BLaER1 (cell line): ENCODE results near the gene CLEC3B.
"Not testable (repeated sequence)": the region's sequence is repeated elsewhere in the genome, so short reads cannot be mapped to it uniquely, and the experiment has no call there.

ENCODE experiments used
- H3K27ac ChIP-seq: shearing (Covaris generic); formaldehyde crosslinking; 2 replicates; pipeline ENCODE4 v1.8.1; 2022
- H3K27me3 ChIP-seq: shearing (Covaris generic); formaldehyde crosslinking; 2 replicates; pipeline ENCODE4 v1.8.1; 2022
- H3K36me3 ChIP-seq: shearing (Covaris generic); formaldehyde crosslinking; 2 replicates; pipeline ENCODE4 v1.8.1; 2022
- H3K4me1 ChIP-seq: shearing (Covaris generic); formaldehyde crosslinking; 2 replicates; pipeline ENCODE4 v1.8.1; 2022
- H3K4me2 ChIP-seq: shearing (Covaris generic); formaldehyde crosslinking; 2 replicates; pipeline ENCODE4 v1.8.1; 2022
- H3K4me3 ChIP-seq: shearing (Covaris generic); formaldehyde crosslinking; 2 replicates; pipeline ENCODE4 v1.8.1; 2022
- H3K9ac ChIP-seq: shearing (Covaris generic); formaldehyde crosslinking; 2 replicates; pipeline ENCODE4 v1.8.1; 2022
- H3K9me3 ChIP-seq: shearing (Covaris generic); formaldehyde crosslinking; 2 replicates; pipeline ENCODE4 v1.8.1; 2022
- H4K20me1 ChIP-seq: shearing (Covaris generic); formaldehyde crosslinking; 2 replicates; pipeline ENCODE4 v1.8.1; 2022
- Cebpa-rat ChIP-seq: shearing (Covaris generic); IDR thresholded peaks from 2 replicates; pipeline ENCODE4 v1.8.1; 2022

Gene CLEC3B

DNA sequence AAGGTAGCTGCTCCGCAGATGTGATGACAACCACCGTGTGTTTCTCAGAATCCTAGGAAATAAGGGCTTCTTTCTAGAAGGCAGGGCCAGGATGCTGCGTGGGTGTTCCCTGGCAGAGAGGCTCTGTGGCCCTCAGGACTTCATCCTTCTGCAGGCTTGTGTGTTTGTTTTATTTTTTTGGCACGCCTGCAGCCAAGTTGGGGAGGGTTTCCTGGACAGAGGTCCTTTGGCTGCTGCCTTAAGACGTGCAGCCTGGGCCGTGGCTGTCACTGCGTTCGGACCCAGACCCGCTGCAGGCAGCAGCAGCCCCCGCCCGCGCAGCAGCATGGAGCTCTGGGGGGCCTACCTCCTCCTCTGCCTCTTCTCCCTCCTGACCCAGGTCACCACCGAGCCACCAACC is at the start of gene CLEC3B:
Gene CLEC3B (plus strand): TSS at position 266 of the 400 bp plus-strand sequence. CDS start 60 bp downstream, at position 326.
- Histone ChIP-seq H3K27ac (no peak within 1 kb of the TSS), H3K4me1 (peaks cover 11% of the 10 kb centered on the region)

GRCh38 chr3:44981220-44981619 is 44.9 kb upstream of the CLEC3B start:
- H3K9ac ChIP-seq: no peak overlapping the region
- no peaks in the 10 kb centered on the region for H3K9me3 ChIP-seq
- no peak overlapping the region for H3K4me3 ChIP-seq
- H3K27me3 ChIP-seq: no peaks in the 10 kb centered on the region
- H3K4me1 ChIP-seq: peaks cover 41% of the 10 kb centered on the region
- no peak overlapping the region for H3K27ac ChIP-seq
- no peak for TF ChIP-seq Cebpa-rat
- H3K4me2 ChIP-seq: no peak overlapping the region
- peaks cover 79% of the 10 kb centered on the region for H4K20me1 ChIP-seq
- peaks cover 54% of the 10 kb centered on the region for H3K36me3 ChIP-seq

More for the DNA sequence above, at the start of gene CLEC3B:
- TF ChIP-seq Cebpa-rat: no peak
- Histone ChIP-seq H3K9ac (no peak within 1 kb of the TSS), H4K20me1 (no peaks in the 10 kb centered on the region), H3K27me3 (no peaks in the 10 kb centered on the region), H3K4me2 (no peak within 1 kb of the TSS), H3K9me3 (no peaks in the 10 kb centered on the region), H3K36me3 (no peaks in the 10 kb centered on the region), H3K4me3 (no peak within 1 kb of the TSS)

- Histone ChIP-seq H3K36me3 (peaks cover 59% of the 10 kb centered on the region), H4K20me1 (peaks cover 85% of the 10 kb centered on the region), H3K27me3 (no peaks in the 10 kb centered on the region), H3K4me2 (no peak overlapping the region), H3K4me1 (peaks cover 41% of the 10 kb centered on the region), H3K27ac (no peak overlapping the region), H3K9ac (no peak overlapping the region), H3K4me3 (no peak overlapping the region), H3K9me3 (no peaks in the 10 kb centered on the region)
- no peak for TF ChIP-seq Cebpa-rat
Observed at GRCh38 chr3:44981751-44982150, 44.4 kb upstream of the CLEC3B start.

- H3K27me3 ChIP-seq: no peaks in the 10 kb centered on the region
- no peak overlapping the region for H3K4me2 ChIP-seq
Observed at GRCh38 chr3:44982817-44983216, 43.3 kb upstream of the CLEC3B start.

GRCh38 chr3:44983484-44983941 is 42.6 kb upstream of the CLEC3B start:
- TF ChIP-seq Cebpa-rat: no peak
- Histone ChIP-seq H3K27me3 (no peaks in the 10 kb centered on the region), H3K9ac (no peak overlapping the region), H3K36me3 (peaks cover 58% of the 10 kb centered on the region), H3K27ac (no peak overlapping the region), H3K4me2 (no peak overlapping the region), H3K9me3 (no peaks in the 10 kb centered on the region), H3K4me3 (no peak overlapping the region), H4K20me1 (peaks cover 94% of the 10 kb centered on the region), H3K4me1 (peaks cover 25% of the 10 kb centered on the region)

More at GRCh38 chr3:44982817-44983216, 43.3 kb upstream of the CLEC3B start:
- H3K27ac ChIP-seq: no peak overlapping the region
- no peak overlapping the region for H3K9ac ChIP-seq
- TF ChIP-seq Cebpa-rat: no peak
- H3K4me3 ChIP-seq: no peak overlapping the region
- peaks cover 94% of the 10 kb centered on the region for H4K20me1 ChIP-seq
- no peaks in the 10 kb centered on the region for H3K9me3 ChIP-seq
- H3K4me1 ChIP-seq: peaks cover 30% of the 10 kb centered on the region
- peaks cover 59% of the 10 kb centered on the region for H3K36me3 ChIP-seq

GRCh38 chr3:44984335-44984734 is 41.8 kb upstream of the CLEC3B start:
- H3K27ac ChIP-seq: no peak overlapping the region
- H3K4me2 ChIP-seq: no peak overlapping the region
- peaks cover 60% of the 10 kb centered on the region for H3K36me3 ChIP-seq
- H3K9me3 ChIP-seq: no peaks in the 10 kb centered on the region
- H3K4me1 ChIP-seq: peaks cover 20% of the 10 kb centered on the region
- no peaks in the 10 kb centered on the region for H3K27me3 ChIP-seq
- no peak overlapping the region for H3K9ac ChIP-seq
- TF ChIP-seq Cebpa-rat: no peak
- H3K4me3 ChIP-seq: no peak overlapping the region
- H4K20me1 ChIP-seq: peaks cover 94% of the 10 kb centered on the region

- not testable (repeated sequence) for H3K27ac ChIP-seq, H3K4me2 ChIP-seq, H3K9ac ChIP-seq, H3K9me3 ChIP-seq, H3K4me1 ChIP-seq, H3K4me3 ChIP-seq, H3K27me3 ChIP-seq
- peaks cover 94% of the 10 kb centered on the region for H4K20me1 ChIP-seq
- peaks cover 73% of the 10 kb centered on the region for H3K36me3 ChIP-seq
Observed at GRCh38 chr3:44986330-44986729, 39.8 kb upstream of the CLEC3B start.

DNA sequence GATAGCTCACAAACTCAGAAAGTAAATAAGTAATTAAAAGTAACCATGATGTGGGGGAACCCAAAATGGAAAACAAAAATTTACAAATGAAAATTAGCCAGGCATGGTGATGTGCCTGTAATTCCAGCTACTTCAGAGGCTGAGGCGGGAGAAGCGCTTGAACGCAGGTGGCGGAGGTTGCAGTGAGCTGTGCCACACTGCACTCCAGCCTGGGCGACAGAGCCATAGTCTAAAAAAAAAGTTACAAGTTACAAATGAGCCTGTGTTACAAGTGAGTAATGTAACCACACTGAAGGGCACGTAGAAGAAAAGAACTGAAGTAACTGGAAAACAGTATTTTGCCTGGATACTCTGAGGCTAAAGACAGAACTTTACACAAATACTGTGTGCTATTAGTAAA is 38.8 kb upstream of the CLEC3B start:
- peaks cover 77% of the 10 kb centered on the region for H3K36me3 ChIP-seq
- H3K9ac ChIP-seq: no peak overlapping the region
- no peak for TF ChIP-seq Cebpa-rat

GRCh38 chr3:44988073-44988472 is 38.0 kb upstream of the CLEC3B start:
- no peak overlapping the region for H3K4me3 ChIP-seq
- H3K27ac ChIP-seq: no peak overlapping the region
- TF ChIP-seq Cebpa-rat: no peak
- H3K36me3 ChIP-seq: peaks cover 77% of the 10 kb centered on the region
- no peak overlapping the region for H3K4me2 ChIP-seq
- no peak overlapping the region for H3K9ac ChIP-seq
- H3K4me1 ChIP-seq: 0 out of 2 replicates have a peak, but pooled peaks cover 4% of the 10 kb centered on the region
- H4K20me1 ChIP-seq: peaks cover 85% of the 10 kb centered on the region
- no peaks in the 10 kb centered on the region for H3K9me3 ChIP-seq
- H3K27me3 ChIP-seq: no peaks in the 10 kb centered on the region

More for the DNA sequence above, 38.8 kb upstream of the CLEC3B start:
- Histone ChIP-seq H3K27me3 (no peaks in the 10 kb centered on the region), H3K4me2 (no peak overlapping the region), H4K20me1 (peaks cover 85% of the 10 kb centered on the region), H3K9me3 (no peaks in the 10 kb centered on the region), H3K27ac (no peak overlapping the region), H3K4me3 (no peak overlapping the region), H3K4me1 (0 out of 2 replicates have a peak, but pooled peaks cover 4% of the 10 kb centered on the region)

- 0 out of 2 replicates have a peak, but pooled peaks cover 2% of the 10 kb centered on the region for H3K4me1 ChIP-seq
- no peaks in the 10 kb centered on the region for H3K27me3 ChIP-seq
- H3K9ac ChIP-seq: no peak overlapping the region
- peaks cover 82% of the 10 kb centered on the region for H4K20me1 ChIP-seq
- H3K4me3 ChIP-seq: no peak overlapping the region
- TF ChIP-seq Cebpa-rat: no peak
- H3K9me3 ChIP-seq: no peaks in the 10 kb centered on the region
- no peak overlapping the region for H3K4me2 ChIP-seq
- no peak overlapping the region for H3K27ac ChIP-seq
- peaks cover 76% of the 10 kb centered on the region for H3K36me3 ChIP-seq
Observed at GRCh38 chr3:44989141-44989540, 37.0 kb upstream of the CLEC3B start.
